Hippocampal formation (tissue), 2 donors: ENCODE data around the gene KDM5B.
"Not testable (repeated sequence)": the region's sequence is repeated elsewhere in the genome, so short reads cannot be mapped to it uniquely, and the experiment has no call there.

Source experiments
- DNase-seq, 2 donors: peaks; one replicate each; lab custom pipeline; 2025; lab: John Stamatoyannopoulos, UW

KDM5B gene

GRCh38 chr1:202791077-202791747 is 17.0 kb downstream of the KDM5B start:
- DNase-seq = no peak

- DNase-seq = no peak
These were observed 19.4 kb downstream of the KDM5B start for GRCh38 chr1:202788800-202789199.

GRCh38 chr1:202786804-202787203 is 21.4 kb downstream of the KDM5B start:
- no peak for DNase-seq

GRCh38 chr1:202781180-202781579 is 27.0 kb downstream of the KDM5B start:
- no peak for DNase-seq

GRCh38 chr1:202770135-202770534 is 38.1 kb downstream of the KDM5B start:
- DNase-seq = no peak

DNA sequence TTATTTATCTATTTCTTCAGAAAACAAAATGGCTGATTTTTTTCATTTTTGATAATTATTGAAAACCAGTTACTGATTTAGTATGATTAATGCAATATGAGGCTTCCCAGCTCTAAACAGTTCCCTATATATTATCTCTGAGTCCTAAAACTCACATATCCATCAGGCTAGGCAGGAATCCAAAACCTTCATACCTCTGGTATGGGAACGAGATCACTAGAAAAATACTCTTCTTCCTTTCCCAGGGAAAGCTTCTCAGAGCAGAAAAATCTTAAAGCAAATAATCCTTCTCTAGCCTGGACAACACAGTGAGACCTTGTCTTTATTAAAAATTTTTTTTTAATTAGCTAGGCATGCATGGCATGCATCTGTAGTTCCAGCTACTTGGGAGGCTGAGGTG is 42.5 kb downstream of the KDM5B start:
- DNase-seq = no peak

- DNase-seq = no peak
These were observed 46.2 kb downstream of the KDM5B start for GRCh38 chr1:202762019-202762418.

GRCh38 chr1:202760589-202760988 is 47.6 kb downstream of the KDM5B start:
- no peak for DNase-seq

- no peak for DNase-seq
These were observed 51.8 kb downstream of the KDM5B start for GRCh38 chr1:202756391-202756790.

GRCh38 chr1:202754293-202754692 is 53.9 kb downstream of the KDM5B start:
- DNase-seq = no peak

DNA sequence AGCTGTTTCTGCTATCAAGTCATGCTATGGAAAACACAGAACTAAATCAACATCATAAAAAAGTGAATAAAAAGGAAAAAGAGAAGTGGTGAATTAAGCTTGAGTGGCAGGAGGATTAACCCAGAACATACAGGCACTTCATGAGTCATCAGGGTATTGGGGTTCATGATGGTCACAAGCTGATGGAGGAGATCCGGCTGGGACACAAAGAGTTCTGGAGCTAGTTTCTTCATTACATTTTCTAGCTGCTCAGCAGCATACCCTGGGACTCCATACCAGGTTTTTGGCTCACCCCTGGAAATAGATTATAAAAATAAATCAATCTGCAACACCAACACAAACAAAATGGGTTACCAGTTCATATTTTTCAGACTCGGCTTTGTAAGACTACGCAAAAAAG is 55.4 kb downstream of the KDM5B start:
- DNase-seq = no peak

GRCh38 chr1:202750761-202751160 is 57.5 kb downstream of the KDM5B start:
- no peak for DNase-seq

- no peak for DNase-seq
These were observed 58.2 kb downstream of the KDM5B start for GRCh38 chr1:202750024-202750423.

- DNase-seq = no peak
These were observed 62.8 kb downstream of the KDM5B start for GRCh38 chr1:202745323-202745888.

- DNase-seq = not testable (repeated sequence)
These were observed 63.5 kb downstream of the KDM5B start for GRCh38 chr1:202744770-202745169.

DNA sequence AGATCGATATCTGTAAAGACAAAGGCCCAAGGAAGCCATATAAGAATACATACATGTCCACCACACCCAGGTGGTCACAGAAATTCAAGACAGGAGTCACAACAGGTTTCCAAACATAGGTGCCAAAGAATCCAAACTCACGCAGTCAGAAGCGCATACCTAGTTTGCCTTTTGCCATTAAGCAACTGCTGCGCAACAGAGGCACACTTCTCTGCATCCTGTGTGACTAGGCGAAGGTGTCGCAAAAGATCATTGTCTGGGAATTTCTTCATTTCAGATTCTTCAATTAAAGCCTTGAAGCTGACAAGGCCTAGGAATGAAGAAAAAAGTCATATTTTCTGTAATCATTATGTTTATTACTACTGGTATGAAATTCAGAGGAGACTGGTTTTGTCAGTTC is 65.7 kb downstream of the KDM5B start:
- DNase-seq = no peak

GRCh38 chr1:202733251-202733650 is 75.0 kb downstream of the KDM5B start:
- no peak for DNase-seq

DNA sequence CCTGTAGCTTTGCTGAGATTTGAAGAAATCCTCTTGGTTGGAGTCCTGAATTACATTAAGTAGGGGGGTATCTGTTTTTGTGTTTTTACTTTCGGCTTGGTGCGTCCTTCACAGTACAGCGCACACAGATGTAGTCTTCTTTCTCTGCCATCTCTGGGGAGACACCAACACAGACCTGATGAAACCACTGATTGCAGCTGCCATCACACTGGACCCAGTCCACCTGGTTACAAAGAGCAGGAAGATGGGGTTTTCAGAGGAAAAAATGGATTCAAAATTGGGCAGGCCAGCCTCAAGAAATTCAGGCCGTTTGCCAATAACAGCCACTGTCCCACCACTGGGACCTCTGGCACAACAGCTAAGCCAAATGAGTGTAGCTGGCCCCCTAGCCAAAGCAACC is 79.3 kb downstream of the KDM5B start:
- no peak for DNase-seq

DNA sequence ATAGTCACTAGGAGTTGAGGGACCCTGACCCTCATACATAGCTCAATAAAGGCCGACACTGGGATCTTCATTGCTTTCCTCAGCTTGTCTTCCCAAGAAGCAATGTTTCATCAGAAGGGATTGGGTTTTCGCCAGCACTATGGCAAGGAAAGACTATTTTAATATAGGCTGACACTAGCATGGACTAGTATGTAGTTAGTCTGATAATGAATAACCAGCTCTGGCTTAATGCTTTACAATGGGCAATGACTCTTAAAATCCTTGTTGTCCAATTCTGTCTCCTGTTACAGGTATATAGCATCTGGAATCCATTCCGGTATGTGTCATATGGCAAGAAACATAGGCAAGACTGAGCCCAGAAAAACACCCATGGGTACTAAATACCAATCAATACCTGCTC is 82.7 kb downstream of the KDM5B start:
- DNase-seq = no peak

GRCh38 chr1:202723708-202724107 is 84.5 kb downstream of the KDM5B start:
- DNase-seq = no peak

DNA sequence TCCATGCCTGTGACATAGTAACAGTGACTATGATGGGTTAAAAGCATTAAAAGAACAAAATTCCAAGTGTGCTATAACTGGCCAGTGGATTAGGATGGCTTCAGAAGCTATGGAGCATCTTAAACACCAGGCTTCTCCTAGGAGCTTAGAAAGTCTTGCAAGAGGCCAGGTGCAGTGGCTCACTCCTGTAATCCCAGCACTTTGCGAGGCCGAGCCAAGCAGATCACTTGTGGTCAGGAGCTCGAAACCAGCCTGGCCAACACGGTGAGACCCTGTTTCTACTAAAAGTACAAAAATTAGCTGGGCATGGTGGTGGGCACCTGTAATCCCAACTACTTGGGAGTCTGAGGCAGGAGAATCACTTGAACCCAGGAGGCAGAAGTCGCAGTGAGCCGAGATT is 85.2 kb downstream of the KDM5B start:
- DNase-seq = not testable (repeated sequence)

DNA sequence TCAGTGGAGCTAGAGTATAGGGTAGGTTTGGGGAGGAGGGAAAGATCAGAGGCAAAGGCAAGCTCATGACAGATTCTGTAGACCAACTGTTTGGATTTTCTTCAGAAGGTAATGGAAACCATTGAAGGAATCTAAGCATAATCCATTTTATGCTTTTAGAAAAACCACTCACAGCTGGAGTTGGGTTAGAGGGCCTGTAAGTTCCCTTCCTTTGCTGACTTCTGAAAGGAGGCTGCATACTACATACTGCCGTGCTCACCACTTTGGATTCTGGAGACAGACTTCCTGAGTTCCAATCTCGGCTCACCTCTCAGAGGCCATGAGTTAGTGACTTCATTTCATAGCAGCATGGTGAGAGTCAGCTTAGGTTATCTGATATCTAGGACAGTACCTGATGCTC is 91.6 kb downstream of the KDM5B start:
- DNase-seq = no peak

DNA sequence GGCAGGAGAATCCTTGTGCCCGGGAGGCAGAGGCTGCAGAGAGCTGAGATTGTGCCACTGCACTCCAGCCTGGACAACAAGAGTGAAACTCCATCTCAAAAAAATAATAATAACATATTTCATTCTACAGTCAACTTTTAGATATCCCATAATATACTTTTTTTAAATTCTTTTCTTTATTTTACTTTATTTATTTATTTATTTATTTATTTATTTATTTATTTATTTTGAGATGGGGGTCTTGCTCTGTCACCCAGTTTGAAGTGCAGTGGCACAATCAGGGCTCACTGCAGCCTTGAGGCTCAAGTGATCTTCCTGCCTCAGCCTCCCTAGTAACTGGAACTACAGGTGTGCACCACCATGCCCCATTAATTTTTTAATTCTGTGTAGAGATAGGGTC is 94.0 kb downstream of the KDM5B start:
- DNase-seq = not testable (repeated sequence)

- DNase-seq = no peak
These were observed 95.1 kb downstream of the KDM5B start for GRCh38 chr1:202713110-202713509.
